GM19463 (cell line): Measurements from ENCODE around the gene OBI1.

Source experiments
- ATAC-seq: cut with Tn5 transposase; IDR thresholded peaks from one replicate; pipeline ENCODE4 v1.9.1; 2021; ENCODE audit warnings: mild to moderate bottlenecking, moderate library complexity; ENCODE audit not compliant: unreplicated experiment

Gene OBI1

DNA sequence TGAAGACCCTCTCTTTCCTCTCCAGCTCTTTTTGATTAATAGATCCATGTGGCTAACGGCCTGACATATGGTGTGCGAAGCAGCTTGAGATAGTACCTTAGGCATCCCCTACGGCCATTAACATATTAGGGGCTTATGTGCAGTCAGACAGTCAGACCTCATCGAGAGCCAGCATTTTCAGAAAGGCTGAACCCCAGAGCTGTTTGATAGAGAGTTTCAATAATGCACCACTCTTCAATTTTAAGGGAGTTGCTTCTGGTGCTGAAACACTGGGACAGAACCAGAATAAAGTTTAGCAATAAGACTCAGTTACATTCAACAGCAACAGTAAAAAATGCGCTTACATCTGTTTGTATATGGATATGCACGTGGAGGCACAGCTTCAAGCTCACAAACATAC lies 66.4 kb downstream of the OBI1 start:
- no peak for ATAC-seq

DNA sequence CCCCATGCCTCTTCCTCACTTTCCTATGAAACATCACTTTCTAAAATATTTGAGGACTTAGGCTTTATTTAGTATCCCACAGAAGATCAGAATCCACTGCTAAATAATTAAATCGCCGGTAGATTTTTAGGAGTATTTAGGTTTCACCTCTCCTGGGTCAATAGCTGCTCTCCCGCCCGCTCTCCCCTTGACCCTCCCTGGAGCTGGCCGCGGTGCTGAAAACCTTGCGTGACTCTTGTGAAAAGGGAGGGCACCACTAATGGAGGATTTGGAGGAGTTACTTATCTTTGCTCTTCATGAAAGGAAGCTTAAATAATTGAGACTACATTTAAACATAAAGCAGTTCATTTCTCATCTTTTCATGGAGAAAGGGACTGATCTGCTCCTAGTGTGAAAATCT lies 69.7 kb downstream of the OBI1 start:
- no peak for ATAC-seq

DNA sequence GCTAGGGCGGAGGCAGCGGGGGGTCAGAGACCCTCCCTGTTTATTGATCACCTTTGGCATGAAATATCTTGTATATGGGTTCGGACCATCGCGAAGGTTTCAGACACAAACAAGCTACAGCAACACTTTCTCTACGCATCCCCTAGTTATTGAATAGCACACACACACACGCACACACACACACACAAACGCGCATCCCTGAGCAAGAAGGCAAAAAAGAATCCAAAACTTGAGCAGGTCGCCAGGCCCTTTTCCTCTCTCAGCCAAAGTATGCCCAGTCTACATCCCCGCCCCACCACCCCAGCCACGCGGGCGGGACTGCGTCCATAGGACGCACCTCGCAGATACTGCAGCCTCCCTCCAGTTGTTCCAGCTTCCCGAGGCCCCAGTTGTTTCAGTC lies 71.6 kb downstream of the OBI1 start:
- no peak for ATAC-seq

GRCh38 chr13:78586706-78587105 lies 72.2 kb downstream of the OBI1 start:
- ATAC-seq: no peak

DNA sequence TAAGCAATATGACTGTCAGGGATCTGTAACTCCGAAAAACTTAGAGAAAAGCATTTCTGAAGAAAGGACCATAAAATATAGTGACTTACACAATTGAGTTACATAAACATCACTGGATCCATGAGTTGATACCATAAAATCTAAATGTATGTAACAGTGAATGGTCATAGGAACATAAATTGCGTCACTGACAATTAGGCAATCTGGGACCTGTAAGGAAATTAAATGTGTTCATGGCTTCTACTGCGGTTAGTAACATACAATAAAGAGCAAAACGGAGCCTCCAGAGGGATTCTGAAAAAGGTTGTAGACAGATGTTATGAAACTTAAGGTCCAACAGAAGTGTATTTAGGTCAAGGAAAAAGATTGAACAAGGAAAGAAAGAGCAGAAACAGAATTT lies 82.7 kb downstream of the OBI1 start:
- no peak for ATAC-seq

DNA sequence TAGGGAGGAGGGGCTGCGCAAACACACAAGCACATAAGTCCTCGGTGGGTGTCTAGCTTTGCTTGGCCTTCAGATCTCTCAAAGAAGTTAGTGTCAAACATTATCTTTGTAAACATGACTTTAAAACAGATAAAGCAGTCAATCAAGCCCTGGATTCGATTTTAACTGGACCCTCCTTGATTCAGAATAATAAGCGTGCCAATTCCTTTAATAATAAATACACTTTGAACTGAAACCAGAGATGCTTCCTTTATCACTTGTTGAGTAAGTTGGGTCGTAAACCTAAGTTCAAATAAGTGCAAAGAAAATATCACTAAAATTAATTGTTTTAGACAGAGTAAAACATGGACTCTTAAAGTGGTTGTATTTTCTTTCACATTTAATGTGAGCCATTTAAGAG lies 86.5 kb downstream of the OBI1 start:
- no peak for ATAC-seq

GRCh38 chr13:78569029-78569428 lies 89.9 kb downstream of the OBI1 start:
- ATAC-seq: no peak

DNA sequence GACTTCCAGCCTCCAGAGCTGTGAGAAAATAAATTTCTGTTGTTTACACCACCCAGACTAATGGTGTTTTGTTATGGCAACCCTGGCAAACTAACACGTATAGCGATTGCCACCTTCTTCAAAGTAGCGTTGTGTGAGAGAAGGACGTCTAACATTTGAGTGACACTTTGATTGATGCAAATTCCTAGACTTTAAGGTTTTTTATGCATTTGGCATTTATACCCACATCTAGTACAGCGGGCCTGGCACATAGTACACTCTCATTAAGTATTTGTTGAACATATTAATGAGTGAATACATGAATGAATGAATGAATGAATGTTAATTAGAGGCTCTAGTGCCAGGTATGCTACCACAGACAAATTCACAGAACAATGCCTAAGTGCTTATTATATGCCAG lies 92.3 kb downstream of the OBI1 start:
- no peak for ATAC-seq
